Ectodermal cell (in vitro differentiated cells): ENCODE results near the gene MOGAT2.

ENCODE experiments used
- H3K27ac ChIP-seq: 2 replicates; pipeline ENCODE4 v1.7.0; 2013; ENCODE audit warnings: mild to moderate bottlenecking, low read depth, low read length; ENCODE audit not compliant: insufficient read depth, poor library complexity, severe bottlenecking
- H3K27me3 ChIP-seq: 2 replicates; pipeline ENCODE4 v1.7.0; 2013; ENCODE audit warnings: mild to moderate bottlenecking, low read length; ENCODE audit not compliant: insufficient read depth, control insufficient read depth, poor library complexity, severe bottlenecking
- H3K36me3 ChIP-seq: one replicate; pipeline ENCODE4 v1.7.0; 2013; ENCODE audit warnings: low read length; ENCODE audit not compliant: control insufficient read depth, insufficient read depth
- H3K4me1 ChIP-seq: one replicate; pipeline ENCODE4 v1.7.0; 2013; ENCODE audit warnings: low read length; ENCODE audit not compliant: control insufficient read depth, insufficient read depth
- H3K4me3 ChIP-seq: 2 replicates; pipeline ENCODE4 v1.7.0; 2013; ENCODE audit warnings: low read depth, low read length, control low read depth; ENCODE audit not compliant: insufficient read depth
- H3K9me3 ChIP-seq: 2 replicates; pipeline ENCODE4 v1.7.0; 2013; ENCODE audit warnings: mild to moderate bottlenecking, low read length, moderate library complexity; ENCODE audit not compliant: control insufficient read depth
- WGBS, 2 experiments: methylation state at CpG; one replicate each; pipeline ENCODE4 v1.1.7; 2013; ENCODE audit warnings: missing lambda C conversion rate in 2 of 2; 5-methylcytosine and 5-hydroxymethylcytosine counted together

Gene MOGAT2

GRCh38 chr11:75768112-75768908 is 50.7 kb downstream of the MOGAT2 start, which contains the start of gene DGAT2:
TSS of gene DGAT2 (plus strand) at chr11:75768778. CDS start at chr11:75768992, 214 bp downstream.
- H3K27me3 ChIP-seq, result peaks cover 43% of the 10 kb centered on the region
- peaks cover 18% of the 10 kb centered on the region for H3K4me1 ChIP-seq
- WGBS, 2 experiments, result 4 to 5% methylated on average over 66 of the region's 66 CpGs
- H3K27ac ChIP-seq, result no peak within 1 kb of the TSS
- H3K9me3 ChIP-seq, result no peaks in the 10 kb centered on the region
- peak within 1 kb of the TSS; percentile 35 for H3K4me3 ChIP-seq
- H3K36me3 ChIP-seq, result no peaks in the 10 kb centered on the region

- Histone ChIP-seq H3K9me3 (no peaks in the 10 kb centered on the region), H3K4me3 (peak overlapping the region; percentile 35), H3K27me3 (peaks cover 43% of the 10 kb centered on the region), H3K4me1 (peaks cover 18% of the 10 kb centered on the region), H3K36me3 (no peaks in the 10 kb centered on the region), H3K27ac (no peak overlapping the region)
- WGBS, 2 experiments, result 7% methylated on average over 46 of the region's 46 CpGs
Observed at GRCh38 chr11:75768909-75769771, 51.5 kb downstream of the MOGAT2 start.

DNA sequence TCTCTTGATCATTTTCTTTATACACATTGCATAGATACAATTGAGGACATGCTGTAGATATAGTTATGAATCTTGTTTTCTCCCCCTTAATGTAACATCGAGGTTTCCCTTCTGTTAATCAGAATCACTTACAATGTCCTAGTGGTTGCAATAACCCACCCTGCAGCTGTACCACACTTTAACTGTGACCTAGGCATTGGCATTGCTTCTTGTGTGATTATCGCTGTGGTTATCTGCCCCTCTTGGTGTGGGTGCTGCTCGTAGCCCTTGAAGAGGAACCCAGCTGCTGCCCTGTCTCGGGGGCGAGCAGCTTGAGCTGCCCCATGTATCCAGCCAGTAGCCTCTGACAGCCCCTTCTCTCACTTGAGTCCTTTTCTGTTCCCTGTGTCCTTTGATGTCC is 52.5 kb downstream of the MOGAT2 start:
- H3K4me1 ChIP-seq, result peaks cover 18% of the 10 kb centered on the region
- no peaks in the 10 kb centered on the region for H3K9me3 ChIP-seq
- no peak overlapping the region for H3K27ac ChIP-seq
- H3K27me3 ChIP-seq, result peaks cover 43% of the 10 kb centered on the region
- H3K4me3 ChIP-seq, result no peak overlapping the region
- H3K36me3 ChIP-seq, result no peaks in the 10 kb centered on the region
- WGBS, 2 experiments, result 88 to 90% methylated on average over 5 of the region's 5 CpGs

- Histone ChIP-seq H3K9me3 (no peaks in the 10 kb centered on the region), H3K27me3 (peaks cover 43% of the 10 kb centered on the region), H3K4me3 (no peak overlapping the region), H3K4me1 (peaks cover 15% of the 10 kb centered on the region), H3K36me3 (no peaks in the 10 kb centered on the region), H3K27ac (no peak overlapping the region)
- 89 to 91% methylated on average over 6 of the region's 6 CpGs for WGBS, 2 experiments
Observed at GRCh38 chr11:75771646-75772410, 54.2 kb downstream of the MOGAT2 start.

DNA sequence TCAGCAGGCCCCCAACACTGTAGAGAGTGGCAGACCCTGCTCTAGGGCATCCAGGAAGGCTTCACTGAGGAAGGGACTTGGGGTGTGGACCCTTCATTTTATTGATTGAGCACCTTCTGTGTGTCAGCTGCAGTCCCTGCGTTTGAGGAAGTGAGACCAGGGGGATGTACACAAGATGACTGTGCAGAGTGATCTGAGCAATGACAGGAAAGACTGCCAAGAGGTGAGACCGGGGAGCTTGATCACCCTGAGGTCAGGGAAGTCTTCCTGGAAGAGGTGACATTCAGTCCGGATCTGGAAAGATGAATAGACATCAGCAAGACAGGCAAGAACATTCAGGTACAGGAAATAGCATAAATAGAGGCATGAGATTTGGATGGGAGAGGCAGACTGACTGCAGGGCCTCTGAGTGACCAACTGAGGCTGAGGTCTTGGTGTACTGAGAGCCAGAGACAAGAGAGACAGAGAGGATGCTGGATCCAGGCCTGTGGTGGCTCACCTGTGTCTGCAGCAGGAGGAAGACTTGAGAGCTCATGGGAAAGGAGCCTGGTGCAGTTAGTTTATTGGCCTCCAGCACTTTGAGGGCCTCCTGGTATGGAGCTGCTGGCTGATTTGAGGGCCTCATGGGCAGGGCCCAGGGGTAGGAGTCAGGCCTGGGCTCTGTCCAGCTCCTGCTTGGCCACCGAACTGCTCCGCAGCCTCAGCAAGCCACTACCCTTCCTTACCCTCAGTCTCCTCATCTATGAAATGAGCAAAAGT is 56.1 kb downstream of the MOGAT2 start:
- Histone ChIP-seq H3K4me3 (no peak overlapping the region), H3K4me1 (peaks cover 7% of the 10 kb centered on the region), H3K27me3 (peaks cover 26% of the 10 kb centered on the region), H3K27ac (no peak overlapping the region), H3K36me3 (no peaks in the 10 kb centered on the region), H3K9me3 (no peaks in the 10 kb centered on the region)
- 93 to 94% methylated on average over 5 of the region's 5 CpGs for WGBS, 2 experiments

DNA sequence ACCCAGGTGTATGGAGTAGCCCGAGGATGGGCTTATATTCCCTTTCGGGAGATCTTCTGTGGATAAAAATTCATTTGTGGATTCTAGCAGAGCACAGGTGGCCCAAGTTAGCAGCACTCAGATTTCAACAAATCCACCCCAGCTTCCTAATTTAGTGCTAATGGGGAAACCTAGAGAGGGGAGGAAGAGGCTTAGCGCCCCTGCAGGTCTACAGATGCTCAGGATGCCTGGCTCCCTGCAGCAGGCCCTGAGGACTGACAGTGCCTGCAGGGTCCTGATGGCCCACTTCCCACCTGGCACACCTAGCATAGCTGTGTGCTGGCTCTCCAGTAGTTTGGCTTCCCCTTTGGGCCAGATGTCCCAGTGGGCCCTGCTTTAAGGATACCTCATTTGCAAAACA is 57.4 kb downstream of the MOGAT2 start:
- H3K36me3 ChIP-seq, result no peaks in the 10 kb centered on the region
- H3K4me1 ChIP-seq, result no peaks in the 10 kb centered on the region
- H3K27ac ChIP-seq, result no peak overlapping the region
- WGBS, 2 experiments, result 70 to 79% methylated on average over 3 of the region's 3 CpGs
- no peaks in the 10 kb centered on the region for H3K9me3 ChIP-seq
- H3K4me3 ChIP-seq, result no peak overlapping the region
- H3K27me3 ChIP-seq, result peaks cover 13% of the 10 kb centered on the region

- no peaks in the 10 kb centered on the region for H3K36me3 ChIP-seq
- WGBS, 2 experiments, result 92 to 94% methylated on average over 4 of the region's 4 CpGs
- no peaks in the 10 kb centered on the region for H3K9me3 ChIP-seq
- H3K27me3 ChIP-seq, result no peaks in the 10 kb centered on the region
- H3K4me3 ChIP-seq, result no peak overlapping the region
- H3K4me1 ChIP-seq, result no peaks in the 10 kb centered on the region
- no peak overlapping the region for H3K27ac ChIP-seq
Observed at GRCh38 chr11:75776546-75776945, 58.9 kb downstream of the MOGAT2 start.

GRCh38 chr11:75777461-75778110 is 59.9 kb downstream of the MOGAT2 start:
- H3K36me3 ChIP-seq, result no peaks in the 10 kb centered on the region
- no peak overlapping the region for H3K27ac ChIP-seq
- no peak overlapping the region for H3K4me3 ChIP-seq
- H3K9me3 ChIP-seq, result no peaks in the 10 kb centered on the region
- 94 to 97% methylated on average over 13 of the region's 13 CpGs for WGBS, 2 experiments
- no peaks in the 10 kb centered on the region for H3K27me3 ChIP-seq
- no peaks in the 10 kb centered on the region for H3K4me1 ChIP-seq

DNA sequence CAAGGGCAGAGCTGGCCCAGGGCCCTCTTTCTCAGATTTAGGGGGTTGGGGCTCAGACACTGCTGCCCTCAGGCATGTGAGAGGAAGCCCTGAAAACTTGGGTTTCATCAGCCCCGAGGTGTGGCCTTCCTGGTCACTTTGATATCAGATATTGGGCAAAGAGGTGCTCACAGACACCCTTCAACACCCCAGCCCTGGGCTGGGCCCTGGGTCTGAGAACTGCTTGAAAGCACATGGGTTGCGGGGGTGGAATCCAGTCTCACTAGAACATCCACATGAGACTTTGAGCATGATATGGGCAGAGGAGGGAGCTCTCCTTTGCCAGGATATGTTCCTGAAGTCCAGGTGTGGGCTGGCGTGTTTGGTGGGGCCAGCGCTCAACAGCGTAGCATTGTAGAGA is 61.3 kb downstream of the MOGAT2 start:
- Histone ChIP-seq H3K9me3 (no peaks in the 10 kb centered on the region), H3K4me1 (no peaks in the 10 kb centered on the region), H3K4me3 (no peak overlapping the region), H3K27ac (no peak overlapping the region), H3K36me3 (no peaks in the 10 kb centered on the region), H3K27me3 (no peaks in the 10 kb centered on the region)
- 92 to 96% methylated on average over 5 of the region's 5 CpGs for WGBS, 2 experiments
